Body of pancreas (tissue), 4 donors: ENCODE measurements around the gene ACOX3. TPM values are rescaled to one million over a fixed set of nuclear protein-coding genes. Genes with fewer than 3 reads are reported as not detected.

ENCODE experiments used
- ATAC-seq: fragments of 150-250 bp; one replicate; pipeline ENCODE4 v1.9.1; 2016
- DNase-seq, 4 donors: peaks; one replicate each; pipeline ENCODE4 v3.0.0-alpha.2; 2019
- H3K27ac ChIP-seq, 4 donors: fragments of 200-600 bp; sonication (generic); 1 replicate in 3 of 4; 2 replicates in 1 of 4; pipeline versions ENCODE4 v1.5.1 to v1.6.1; 2016 to 2019; ENCODE audit warnings: mild to moderate bottlenecking in 1 of 4, mixed read lengths in 1 of 4, moderate library complexity in 1 of 4
- H3K27me3 ChIP-seq, 2 donors: fragments of 200-600 bp; sonication (generic); one replicate each; pipeline ENCODE4 v1.6.0; 2016; ENCODE audit warnings: mild to moderate bottlenecking in 1 of 2
- H3K36me3 ChIP-seq, 2 donors: fragments of 200-600 bp; sonication (generic); replicated peaks in 1 of 2; 2 replicates each; pipeline ENCODE4 v1.5.1; 2016; ENCODE audit warnings: low read depth in 2 of 2; ENCODE audit not compliant: insufficient read depth in 1 of 2
- H3K4me1 ChIP-seq: fragments of 200-600 bp; sonication (generic); one replicate; pipeline ENCODE4 v1.6.0; 2016
- H3K4me3 ChIP-seq, 2 donors: fragments of 200-600 bp; sonication (generic); 1 replicate in 1 of 2; 2 replicates in 1 of 2; pipeline ENCODE4 v1.5.1; 2016 to 2019
- H3K9me3 ChIP-seq, 3 donors: fragments of 200-600 bp; sonication (generic); 1 replicate in 2 of 3; 2 replicates in 1 of 3; pipeline ENCODE4 v1.5.1; 2016
- POLR2A ChIP-seq, 3 donors: fragments of 450-650 bp; IDR thresholded peaks; one replicate each; pipeline ENCODE4 v1.6.1; 2016; ENCODE audit warnings: antibody characterized with exemption in 3 of 3, mild to moderate bottlenecking in 2 of 3
- WGBS, 2 donors: methylation state at CpG; one replicate each; pipeline ENCODE4 v1.1.5; 2017; 5-methylcytosine and 5-hydroxymethylcytosine counted together
- intact Hi-C: fragments of 100-400 bp; cut with DNase I; formaldehyde crosslinking; loops from one replicate; pipeline ENCODE4 v1.15.1; 2023
- total RNA-seq, 2 donors: library from RNA; depleted of rRNA; stranded (reverse); fragments of >200 nt; gene quantifications; one replicate each; pipeline ENCODE4 v1.1.0, GENCODE V29; 2016
- TF ChIP-seq, protein P1 (sequence below), 7 experiments: fragments of 450-650 bp in 4 of 7; fragments of 200-600 bp in 3 of 7; sonication (generic) in 3 of 7; IDR thresholded peaks; one replicate each; pipeline ENCODE4 v1.5.1; 2016 to 2019; ENCODE audit warnings: antibody characterized with exemption in 7 of 7

Gene ACOX3
- total RNA-seq, 2 donors from 2014 or later, result 18.4 to 23.4 TPM

DNA sequence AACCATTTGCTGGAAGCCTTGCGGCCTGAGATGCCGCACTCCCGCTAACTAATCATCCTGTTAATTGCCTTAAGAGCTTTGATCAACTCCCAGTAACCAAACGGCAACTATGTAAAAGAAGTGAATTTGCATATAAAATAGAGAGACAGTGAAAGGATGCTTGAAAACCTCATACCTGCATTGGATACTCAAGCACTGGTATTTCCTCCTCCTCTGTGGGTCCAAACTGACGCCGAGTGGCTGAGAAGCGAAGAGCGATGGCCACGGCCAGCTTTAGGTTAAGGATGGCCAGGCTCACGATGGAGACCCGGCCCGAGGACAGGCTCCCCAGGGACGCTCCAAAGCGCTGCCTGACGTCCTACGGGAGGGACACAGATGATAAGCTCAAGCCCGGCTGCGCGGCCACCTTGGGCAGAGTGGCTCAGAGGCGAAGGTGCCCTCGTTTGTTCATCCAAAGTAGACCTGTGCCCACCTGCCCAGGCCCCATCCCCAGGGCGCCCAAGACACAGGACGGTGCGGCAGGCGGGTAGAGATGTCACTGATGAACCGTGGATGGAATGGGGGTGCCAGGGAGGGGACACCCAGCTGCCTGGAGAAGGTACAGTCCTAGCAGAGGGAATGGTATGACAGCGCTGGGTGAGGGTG, 43.6 kb downstream of the ACOX3 start:
- 92 to 94% methylated on average over 12 to 27 of the region's 27 CpGs for WGBS, 2 donors
- Histone ChIP-seq H3K4me1 (no peaks in the 10 kb centered on the region), H3K9me3 (no peaks in the 10 kb centered on the region), H3K4me3 (no peak overlapping the region), H3K27ac (no peak overlapping the region), H3K27me3 (no peaks in the 10 kb centered on the region), H3K36me3 (peaks cover 0 to 19% of the 10 kb centered on the region in 2 donors)
- DNase-seq (no peak), ATAC-seq (no peak)
- TF ChIP-seq, protein P1, sequence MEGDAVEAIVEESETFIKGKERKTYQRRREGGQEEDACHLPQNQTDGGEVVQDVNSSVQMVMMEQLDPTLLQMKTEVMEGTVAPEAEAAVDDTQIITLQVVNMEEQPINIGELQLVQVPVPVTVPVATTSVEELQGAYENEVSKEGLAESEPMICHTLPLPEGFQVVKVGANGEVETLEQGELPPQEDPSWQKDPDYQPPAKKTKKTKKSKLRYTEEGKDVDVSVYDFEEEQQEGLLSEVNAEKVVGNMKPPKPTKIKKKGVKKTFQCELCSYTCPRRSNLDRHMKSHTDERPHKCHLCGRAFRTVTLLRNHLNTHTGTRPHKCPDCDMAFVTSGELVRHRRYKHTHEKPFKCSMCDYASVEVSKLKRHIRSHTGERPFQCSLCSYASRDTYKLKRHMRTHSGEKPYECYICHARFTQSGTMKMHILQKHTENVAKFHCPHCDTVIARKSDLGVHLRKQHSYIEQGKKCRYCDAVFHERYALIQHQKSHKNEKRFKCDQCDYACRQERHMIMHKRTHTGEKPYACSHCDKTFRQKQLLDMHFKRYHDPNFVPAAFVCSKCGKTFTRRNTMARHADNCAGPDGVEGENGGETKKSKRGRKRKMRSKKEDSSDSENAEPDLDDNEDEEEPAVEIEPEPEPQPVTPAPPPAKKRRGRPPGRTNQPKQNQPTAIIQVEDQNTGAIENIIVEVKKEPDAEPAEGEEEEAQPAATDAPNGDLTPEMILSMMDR (IDR thresholded peaks at IDR 0.05), result no peak
- no peak for TF ChIP-seq POLR2A (IDR thresholded peaks at IDR 0.05)
- intact Hi-C loops, result no loop called here

DNA sequence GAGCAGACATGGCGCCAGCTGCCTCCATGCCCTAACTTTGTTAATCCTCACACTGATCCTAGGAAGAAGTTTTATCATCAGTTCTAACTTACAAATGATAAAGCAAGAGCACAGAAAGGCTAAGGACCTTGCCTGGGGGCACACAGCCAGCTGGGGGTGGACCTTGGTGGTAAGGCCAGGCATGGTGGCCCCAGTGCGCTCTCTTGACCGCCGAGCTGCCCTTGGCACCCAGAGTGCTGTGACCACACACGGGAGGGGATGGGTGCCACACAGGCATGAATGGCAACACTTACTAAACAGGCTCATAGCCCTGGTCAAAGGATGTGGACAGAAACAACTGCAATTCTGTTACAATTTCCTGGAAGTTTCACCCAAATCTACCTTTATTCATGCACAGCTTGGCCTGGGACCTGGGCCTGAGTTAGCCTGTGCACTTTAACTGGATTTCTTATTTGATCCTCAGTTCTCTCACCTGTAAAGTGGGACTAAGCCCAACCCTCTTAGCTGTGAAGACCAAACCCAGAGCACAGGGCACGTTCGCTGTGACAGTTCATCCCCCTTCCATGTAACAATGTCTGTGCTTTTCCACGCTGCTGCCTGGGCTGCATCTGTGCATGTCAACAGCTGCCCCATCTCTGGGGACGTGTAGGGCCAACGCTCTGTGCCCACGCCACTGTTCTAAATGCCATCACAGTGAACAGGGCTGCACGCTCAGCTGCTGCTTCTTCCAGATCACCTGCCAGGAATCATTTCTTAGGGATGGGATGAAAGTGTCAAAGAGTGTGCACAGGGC, 44.8 kb downstream of the ACOX3 start:
- peaks cover 0 to 25% of the 10 kb centered on the region in 2 donors for H3K36me3 ChIP-seq

DNA sequence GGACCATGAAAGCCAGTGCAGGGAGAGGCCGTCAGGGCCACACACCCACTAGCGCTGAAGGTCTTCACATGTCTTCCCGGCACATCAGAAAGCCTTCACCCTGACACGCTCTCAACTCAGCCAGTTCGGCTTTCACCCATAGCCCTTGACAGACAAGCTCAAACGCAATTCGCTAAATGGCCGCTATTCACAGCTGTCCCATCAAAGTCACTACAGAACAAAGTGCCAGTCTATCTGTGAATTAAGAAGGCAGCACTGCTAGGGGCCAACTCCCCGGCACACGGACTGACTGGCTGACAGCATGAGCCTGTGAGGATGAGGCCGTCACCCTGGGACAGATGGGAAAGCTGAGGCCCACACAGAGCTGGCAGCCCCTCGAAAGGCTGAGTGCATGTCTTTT, 45.7 kb downstream of the ACOX3 start:
- H3K4me3 ChIP-seq, result no peak overlapping the region
- H3K4me1 ChIP-seq, result no peaks in the 10 kb centered on the region
- H3K9me3 ChIP-seq, result no peaks in the 10 kb centered on the region
- TF ChIP-seq, protein P1 (IDR thresholded peaks at IDR 0.05), result no peak
- TF ChIP-seq POLR2A (IDR thresholded peaks at IDR 0.05), result no peak
- WGBS, 2 donors, result 95% methylated on average over 9 to 12 of the region's 12 CpGs
- no peak overlapping the region for H3K27ac ChIP-seq
- peaks cover 0 to 25% of the 10 kb centered on the region in 2 donors for H3K36me3 ChIP-seq
- intact Hi-C loops, result no loop called here
- H3K27me3 ChIP-seq, result no peaks in the 10 kb centered on the region
- ATAC-seq, result no peak
- DNase-seq, result no peak

More for the DNA sequence above, 44.8 kb downstream of the ACOX3 start:
- Histone ChIP-seq H3K27me3 (no peaks in the 10 kb centered on the region), H3K4me3 (no peak overlapping the region), H3K4me1 (no peaks in the 10 kb centered on the region), H3K9me3 (no peaks in the 10 kb centered on the region), H3K27ac (no peak overlapping the region)
- intact Hi-C loops, result no loop called here
- DNase-seq, result no peak
- ATAC-seq, result no peak
- TF ChIP-seq, protein P1 (IDR thresholded peaks at IDR 0.05), result no peak
- WGBS, 2 donors, result 94 to 97% methylated on average over 12 of the region's 12 CpGs

DNA sequence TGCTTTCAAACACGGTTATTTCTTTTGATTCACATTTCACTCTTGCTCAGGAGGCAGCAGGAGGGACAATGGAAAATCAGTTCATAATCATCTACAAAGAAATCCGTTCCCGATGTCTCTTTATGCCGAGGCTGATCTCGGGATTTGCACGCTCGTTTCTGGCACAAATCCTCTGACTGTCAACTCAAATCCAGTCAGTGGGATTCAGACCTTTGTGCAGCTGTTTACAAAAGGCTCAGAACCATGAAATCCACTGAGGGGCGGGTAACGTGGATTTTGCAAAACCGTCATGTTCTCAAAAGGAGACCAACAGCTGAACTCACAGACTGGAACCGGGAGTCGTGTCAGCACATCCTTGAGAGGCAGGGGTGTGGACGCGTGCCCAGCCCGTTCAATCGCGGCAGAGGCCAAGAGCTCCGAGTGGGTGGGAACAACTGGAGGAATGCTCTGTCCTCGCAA, 46.4 kb downstream of the ACOX3 start:
- peaks cover 0 to 27% of the 10 kb centered on the region in 2 donors for H3K36me3 ChIP-seq

More for the DNA sequence above, 46.4 kb downstream of the ACOX3 start:
- H3K27me3 ChIP-seq, result no peaks in the 10 kb centered on the region
- intact Hi-C loops, result no loop called here
- DNase-seq, result peak in 2 of 4 donors; percentile 27 to 33
- H3K4me3 ChIP-seq, result no peak overlapping the region
- H3K9me3 ChIP-seq, result no peaks in the 10 kb centered on the region
- no peak for ATAC-seq
- TF ChIP-seq, protein P1 (IDR thresholded peaks at IDR 0.05), result no peak
- no peak for TF ChIP-seq POLR2A (IDR thresholded peaks at IDR 0.05)
- H3K4me1 ChIP-seq, result no peaks in the 10 kb centered on the region
- WGBS, 2 donors, result 83 to 88% methylated on average over 18 to 19 of the region's 19 CpGs
- no peak overlapping the region for H3K27ac ChIP-seq
